H9 (cell line): Measurements from ENCODE around the gene CNPY2. TPM values are rescaled to one million over a fixed set of nuclear protein-coding genes. Genes with fewer than 3 reads are reported as not detected.
A peak's percentile ranks its signal among the peaks of the same experiment; 100 is the strongest.

ENCODE experiments used
- DNase-seq: peaks from one replicate; pipeline ENCODE4 v3.0.0-alpha.2; 2017
- H2AFZ ChIP-seq: one replicate; pipeline ENCODE4 v1.6.1; 2013; ENCODE audit warnings: mild to moderate bottlenecking, low read length, control low read depth, moderate library complexity
- H2AK5ac ChIP-seq: 2 replicates; pipeline ENCODE4 v1.6.1; 2013; ENCODE audit warnings: low read length, control low read depth, mixed read lengths; ENCODE audit not compliant: insufficient read length
- H2BK120ac ChIP-seq: one replicate; pipeline ENCODE4 v1.6.1; 2013; ENCODE audit warnings: low read depth, mild to moderate bottlenecking, low read length, control low read depth, inconsistent platforms; ENCODE audit not compliant: poor library complexity, severe bottlenecking
- H2BK12ac ChIP-seq: 2 replicates; pipeline ENCODE4 v1.6.1; 2013; ENCODE audit warnings: low read length, control low read depth, mixed read lengths, low read depth; ENCODE audit not compliant: insufficient read length
- H2BK15ac ChIP-seq: 2 replicates; pipeline ENCODE4 v1.6.1; 2013; ENCODE audit warnings: low read depth, low read length, control low read depth
- H2BK20ac ChIP-seq: one replicate; pipeline ENCODE4 v1.6.1; 2013; ENCODE audit warnings: low read depth, mild to moderate bottlenecking, low read length, control low read depth, inconsistent platforms; ENCODE audit not compliant: poor library complexity, severe bottlenecking
- H2BK5ac ChIP-seq: 2 replicates; pipeline ENCODE4 v1.6.1; 2013; ENCODE audit warnings: low read length, control low read depth, mixed read lengths; ENCODE audit not compliant: insufficient read length
- H3K14ac ChIP-seq: 2 replicates; pipeline ENCODE4 v1.6.1; 2013; ENCODE audit warnings: low read length, control low read depth; ENCODE audit not compliant: insufficient read depth
- H3K18ac ChIP-seq: 2 replicates; pipeline ENCODE4 v1.6.1; 2013; ENCODE audit warnings: low read depth, mild to moderate bottlenecking, mixed read lengths, low read length, control low read depth; ENCODE audit not compliant: insufficient read length
- H3K23ac ChIP-seq: 2 replicates; pipeline ENCODE4 v1.6.1; 2013; ENCODE audit warnings: low read length, control low read depth, mixed read lengths, low read depth; ENCODE audit not compliant: insufficient read length
- H3K23me2 ChIP-seq: 2 replicates; pipeline ENCODE4 v1.6.1; 2013; ENCODE audit warnings: low read depth, mild to moderate bottlenecking, mixed read lengths, low read length, control low read depth; ENCODE audit not compliant: insufficient read length, poor library complexity, severe bottlenecking
- H3K27ac ChIP-seq: 2 replicates; pipeline ENCODE4 v1.5.1; 2013; ENCODE audit warnings: low read length, control low read depth, mixed read lengths, low read depth; ENCODE audit not compliant: insufficient read length
- H3K27me3 ChIP-seq: 2 replicates; pipeline ENCODE4 v1.6.1; 2013; ENCODE audit warnings: low read length, control low read depth, inconsistent platforms; ENCODE audit not compliant: insufficient read depth
- H3K4ac ChIP-seq: 2 replicates; pipeline ENCODE4 v1.6.1; 2013; ENCODE audit warnings: low read depth, mild to moderate bottlenecking, control low read depth, inconsistent platforms, low read length, moderate library complexity
- H3K4me1 ChIP-seq: 2 replicates; pipeline ENCODE4 v1.6.1; 2013; ENCODE audit warnings: low read length, control low read depth, inconsistent platforms; ENCODE audit not compliant: insufficient read depth
- H3K4me2 ChIP-seq: 2 replicates; pipeline ENCODE4 v1.6.1; 2013; ENCODE audit warnings: low read length, control low read depth, mixed read lengths; ENCODE audit not compliant: insufficient read length, insufficient read depth
- H3K56ac ChIP-seq: 2 replicates; pipeline ENCODE4 v1.6.1; 2013; ENCODE audit warnings: low read depth, mild to moderate bottlenecking, mixed read lengths, low read length, control low read depth; ENCODE audit not compliant: insufficient read length
- H3K79me1 ChIP-seq: 2 replicates; pipeline ENCODE4 v1.6.1; 2013; ENCODE audit warnings: low read depth, mild to moderate bottlenecking, moderate library complexity, low read length, control low read depth, inconsistent platforms; ENCODE audit not compliant: insufficient read depth, poor library complexity, severe bottlenecking
- H3K79me2 ChIP-seq: 2 replicates; pipeline ENCODE4 v1.6.1; 2013; ENCODE audit warnings: low read length, control low read depth, inconsistent platforms; ENCODE audit not compliant: insufficient read depth
- H3K9ac ChIP-seq: 2 replicates; pipeline ENCODE4 v1.6.1; 2013; ENCODE audit warnings: low read length, control low read depth, mixed read lengths; ENCODE audit not compliant: insufficient read length; ENCODE audit errors: extremely low read depth
- H3K9me3 ChIP-seq: one replicate; pipeline ENCODE4 v1.6.1; 2013; ENCODE audit warnings: low read depth, low read length, inconsistent platforms; ENCODE audit not compliant: control insufficient read depth
- H3T11ph ChIP-seq: one replicate; pipeline ENCODE4 v1.6.1; 2013; ENCODE audit warnings: mild to moderate bottlenecking, low read length, control low read depth, inconsistent platforms
- H4K20me1 ChIP-seq: one replicate; pipeline ENCODE4 v1.6.1; 2013; ENCODE audit not compliant: control insufficient read depth, insufficient read length, insufficient read depth
- H4K5ac ChIP-seq: 2 replicates; pipeline ENCODE4 v1.6.1; 2013; ENCODE audit warnings: low read depth, mild to moderate bottlenecking, mixed read lengths, low read length, control low read depth; ENCODE audit not compliant: insufficient read length
- H4K8ac ChIP-seq: replicated peaks from 2 replicates; pipeline ENCODE4 v1.6.1; 2013; ENCODE audit warnings: low read length, control low read depth, mixed read lengths, low read depth; ENCODE audit not compliant: insufficient read length
- H4K91ac ChIP-seq: 2 replicates; pipeline ENCODE4 v1.6.1; 2013; ENCODE audit warnings: low read depth, mild to moderate bottlenecking, moderate library complexity, mixed read lengths, low read length, control low read depth; ENCODE audit not compliant: insufficient read length
- H3K27ac Mint-ChIP-seq, 3 experiments: 2 replicates in 2 of 3; 3 replicates in 1 of 3; pipeline ENCODE4 v1.8.0; 2020 to 2021; ENCODE audit warnings: mixed read lengths in 3 of 3, mild to moderate bottlenecking in 1 of 3, moderate library complexity in 1 of 3
- H3K27me3 Mint-ChIP-seq: 2 replicates; pipeline ENCODE4 v1.8.0; 2021; ENCODE audit warnings: low read depth, mild to moderate bottlenecking, moderate library complexity, mixed read lengths
- H3K36me3 Mint-ChIP-seq, 3 experiments: 2 replicates in 2 of 3; 3 replicates in 1 of 3; pipeline ENCODE4 v1.8.0; 2020 to 2021; ENCODE audit warnings: low read depth in 3 of 3, mixed read lengths in 3 of 3; ENCODE audit not compliant: insufficient read depth in 1 of 3
- H3K4me1 Mint-ChIP-seq, 2 experiments: 2 replicates each; pipeline ENCODE4 v1.8.0; 2020; ENCODE audit warnings: mixed read lengths in 2 of 2
- H3K4me3 Mint-ChIP-seq, 2 experiments: 2 replicates in 1 of 2; 3 replicates in 1 of 2; pipeline ENCODE4 v1.8.0; 2020 to 2021; ENCODE audit warnings: mild to moderate bottlenecking in 2 of 2, mixed read lengths in 2 of 2, moderate library complexity in 1 of 2
- H3K9me3 Mint-ChIP-seq, 2 experiments: 2 replicates in 1 of 2; 3 replicates in 1 of 2; pipeline ENCODE4 v1.8.0; 2020; ENCODE audit warnings: mild to moderate bottlenecking in 2 of 2, mixed read lengths in 2 of 2, moderate library complexity in 1 of 2
- WGBS: extraction: QIAGEN DNeasy Blood & Tissue Kit; methylation state at CpG from one replicate; pipeline ENCODE4 v1.1.7; 2013; ENCODE audit warnings: missing lambda C conversion rate, low lambda C conversion rate, mixed read lengths; ENCODE audit not compliant: insufficient read length; ENCODE audit errors: extremely low coverage; 5-methylcytosine and 5-hydroxymethylcytosine counted together
- total RNA-seq: library from RNA; stranded (reverse); gene quantifications from 2 replicates; pipeline ENCODE4 v1.2.1, GENCODE V29; 2021
- TF ChIP-seq, protein P1 (sequence below): fragments of 200-600 bp; sonication (generic); conservative IDR thresholded peaks from 3 replicates; pipeline ENCODE4 v1.8.0; 2021; ENCODE audit warnings: antibody characterized with exemption, mild to moderate bottlenecking

Gene CNPY2
- total RNA-seq, 1 experiment from 2014 or later = 221 TPM

DNA sequence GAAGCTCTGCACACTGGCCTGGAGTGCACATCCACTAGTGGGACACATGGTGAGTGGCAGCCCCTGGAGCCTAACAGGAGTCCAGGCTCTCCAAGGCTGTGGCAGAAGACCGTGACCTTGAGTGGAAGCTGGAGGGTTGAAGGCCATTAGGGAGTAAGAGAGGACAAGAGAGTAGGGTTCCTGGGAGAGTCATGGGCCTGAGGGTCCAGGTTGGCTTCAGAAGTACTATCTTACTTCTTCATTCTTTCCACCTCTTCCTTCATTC is 23.3 kb upstream of the CNPY2 start:
- Histone ChIP-seq H4K8ac (no peak overlapping the region), H3K14ac (peak overlapping the region; percentile 56; the same call in 1 of the 2 replicates), H2AFZ (no peak overlapping the region), H2BK15ac (no peak overlapping the region), H4K5ac (no peak overlapping the region), H3K4ac (no peak overlapping the region), H4K91ac (no peak overlapping the region), H2BK12ac (no peak overlapping the region), H3T11ph (no peak overlapping the region), H3K4me2 (peak overlapping the region; percentile 52), H2BK20ac (no peak overlapping the region), H3K9ac (no peak overlapping the region), H2AK5ac (no peak overlapping the region), H3K18ac (peak overlapping the region; percentile 68), H3K9me3 (no peaks in the 10 kb centered on the region), H3K56ac (no peak overlapping the region), H4K20me1 (no peaks in the 10 kb centered on the region), H3K4me1 (peaks cover 21% of the 10 kb centered on the region), H3K79me1 (no peaks in the 10 kb centered on the region), H3K79me2 (no peaks in the 10 kb centered on the region), H3K23ac (no peak overlapping the region), H3K27ac (peak overlapping the region; percentile 49), H3K27me3 (no peaks in the 10 kb centered on the region), H2BK5ac (no peak overlapping the region), H2BK120ac (no peak overlapping the region), H3K23me2 (peaks cover 4% of the 10 kb centered on the region)
- H3K27me3 Mint-ChIP-seq = peaks cover 11% of the 10 kb centered on the region
- TF ChIP-seq, protein P1, sequence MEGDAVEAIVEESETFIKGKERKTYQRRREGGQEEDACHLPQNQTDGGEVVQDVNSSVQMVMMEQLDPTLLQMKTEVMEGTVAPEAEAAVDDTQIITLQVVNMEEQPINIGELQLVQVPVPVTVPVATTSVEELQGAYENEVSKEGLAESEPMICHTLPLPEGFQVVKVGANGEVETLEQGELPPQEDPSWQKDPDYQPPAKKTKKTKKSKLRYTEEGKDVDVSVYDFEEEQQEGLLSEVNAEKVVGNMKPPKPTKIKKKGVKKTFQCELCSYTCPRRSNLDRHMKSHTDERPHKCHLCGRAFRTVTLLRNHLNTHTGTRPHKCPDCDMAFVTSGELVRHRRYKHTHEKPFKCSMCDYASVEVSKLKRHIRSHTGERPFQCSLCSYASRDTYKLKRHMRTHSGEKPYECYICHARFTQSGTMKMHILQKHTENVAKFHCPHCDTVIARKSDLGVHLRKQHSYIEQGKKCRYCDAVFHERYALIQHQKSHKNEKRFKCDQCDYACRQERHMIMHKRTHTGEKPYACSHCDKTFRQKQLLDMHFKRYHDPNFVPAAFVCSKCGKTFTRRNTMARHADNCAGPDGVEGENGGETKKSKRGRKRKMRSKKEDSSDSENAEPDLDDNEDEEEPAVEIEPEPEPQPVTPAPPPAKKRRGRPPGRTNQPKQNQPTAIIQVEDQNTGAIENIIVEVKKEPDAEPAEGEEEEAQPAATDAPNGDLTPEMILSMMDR = no peak
- H3K4me3 Mint-ChIP-seq = peak overlapping the region; percentile 24 to 52; a peak in 3 of 5 replicates
- no peaks in the 10 kb centered on the region for H3K9me3 Mint-ChIP-seq
- WGBS = no CpG with 5 or more reads among the region's 1 CpG
- DNase-seq = no peak
- H3K36me3 Mint-ChIP-seq = peaks cover 2 to 23% (median 16%) of the 10 kb centered on the region in 3 experiments; a peak in 6 of 7 replicates
- peak overlapping the region in 2 of 3 experiments; percentile 81 to 96; a peak in 2 of 7 replicates for H3K27ac Mint-ChIP-seq
- H3K4me1 Mint-ChIP-seq = peaks cover 33 to 36% of the 10 kb centered on the region in 2 experiments
